ENCODE data around the gene IMMT. TPM values are rescaled to one million over a fixed set of nuclear protein-coding genes. Genes with fewer than 3 reads are reported as not detected.

Gene IMMT
- total and polyA plus RNA-seq, 8 donors: 66.8 to 94.1 (median 82.6) TPM

DNA sequence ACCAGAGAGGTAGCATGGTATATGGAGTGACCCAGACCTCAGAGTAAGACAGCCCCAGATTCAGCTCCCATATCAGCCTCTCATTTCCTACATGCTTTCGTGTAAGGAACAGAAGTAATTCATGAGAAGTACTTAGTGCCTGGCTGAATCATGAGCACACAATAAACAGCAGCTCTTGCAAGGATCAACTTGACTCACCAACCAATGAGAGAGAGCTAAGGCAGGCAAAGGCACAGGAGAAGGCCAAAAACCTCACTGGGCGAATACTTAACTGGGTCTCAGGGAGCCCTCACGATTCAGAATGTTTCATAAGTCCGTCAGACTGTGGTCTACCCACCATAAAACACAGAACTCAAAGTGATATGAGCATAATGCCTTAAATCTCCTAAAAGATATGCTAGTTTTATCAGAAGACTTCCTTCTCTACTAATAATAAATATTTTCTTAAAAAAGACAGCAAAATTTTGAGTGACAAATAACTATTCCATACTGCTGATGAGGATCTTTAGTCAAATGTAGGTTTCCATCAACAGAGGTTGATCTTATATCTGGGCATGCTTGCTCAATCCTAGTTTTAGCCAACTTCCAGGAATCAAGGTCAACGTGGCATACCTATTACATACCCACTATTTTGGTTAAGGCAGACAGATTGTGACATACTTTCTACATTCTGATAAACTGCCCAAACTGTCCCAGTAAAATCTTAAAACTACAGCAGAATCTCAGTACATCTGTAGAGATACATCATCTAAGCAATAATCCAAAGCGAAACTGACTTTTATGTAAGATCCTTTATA is 34.9 kb downstream of the IMMT start:
- no peaks in the 10 kb centered on the region for H3K4me1 ChIP-seq
- no peaks in the 10 kb centered on the region for H3K27me3 ChIP-seq
- intact Hi-C loops (cut with DNase I): no loop called here
- no peak overlapping the region for H3K27ac ChIP-seq
- no peaks in the 10 kb centered on the region for H3K9me3 ChIP-seq
- TF ChIP-seq, protein P1, sequence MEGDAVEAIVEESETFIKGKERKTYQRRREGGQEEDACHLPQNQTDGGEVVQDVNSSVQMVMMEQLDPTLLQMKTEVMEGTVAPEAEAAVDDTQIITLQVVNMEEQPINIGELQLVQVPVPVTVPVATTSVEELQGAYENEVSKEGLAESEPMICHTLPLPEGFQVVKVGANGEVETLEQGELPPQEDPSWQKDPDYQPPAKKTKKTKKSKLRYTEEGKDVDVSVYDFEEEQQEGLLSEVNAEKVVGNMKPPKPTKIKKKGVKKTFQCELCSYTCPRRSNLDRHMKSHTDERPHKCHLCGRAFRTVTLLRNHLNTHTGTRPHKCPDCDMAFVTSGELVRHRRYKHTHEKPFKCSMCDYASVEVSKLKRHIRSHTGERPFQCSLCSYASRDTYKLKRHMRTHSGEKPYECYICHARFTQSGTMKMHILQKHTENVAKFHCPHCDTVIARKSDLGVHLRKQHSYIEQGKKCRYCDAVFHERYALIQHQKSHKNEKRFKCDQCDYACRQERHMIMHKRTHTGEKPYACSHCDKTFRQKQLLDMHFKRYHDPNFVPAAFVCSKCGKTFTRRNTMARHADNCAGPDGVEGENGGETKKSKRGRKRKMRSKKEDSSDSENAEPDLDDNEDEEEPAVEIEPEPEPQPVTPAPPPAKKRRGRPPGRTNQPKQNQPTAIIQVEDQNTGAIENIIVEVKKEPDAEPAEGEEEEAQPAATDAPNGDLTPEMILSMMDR (IDR thresholded peaks at IDR 0.05): no peak
- no peak overlapping the region for H3K4me3 ChIP-seq
- peaks cover 0 to 100% of the 10 kb centered on the region in 2 donors for H3K36me3 ChIP-seq
- DNase-seq (no peak), ATAC-seq (no peak)

DNA sequence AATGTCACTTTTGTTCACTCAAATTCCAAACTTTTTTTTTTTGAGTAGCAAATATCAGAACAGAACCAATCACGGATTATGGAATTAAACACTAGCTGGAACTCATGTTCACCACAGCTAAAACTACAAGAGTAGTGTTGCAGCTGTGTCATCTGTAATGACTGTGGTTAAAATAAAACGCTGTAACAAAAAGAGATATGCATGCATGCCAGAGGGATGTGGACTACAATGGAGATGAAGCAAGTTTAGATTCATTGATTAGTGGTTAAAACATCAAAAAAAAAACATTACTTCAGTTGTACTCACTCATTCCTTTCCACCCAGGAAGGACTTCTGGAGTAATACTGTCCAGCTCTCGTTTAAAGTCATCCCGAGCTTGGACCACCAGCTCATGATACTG is 37.0 kb downstream of the IMMT start:
- Histone ChIP-seq H3K4me1 (no peaks in the 10 kb centered on the region), H3K27me3 (no peaks in the 10 kb centered on the region), H3K9me3 (no peaks in the 10 kb centered on the region), H3K4me3 (no peak overlapping the region), H3K27ac (no peak overlapping the region), H3K36me3 (peaks cover 0 to 95% of the 10 kb centered on the region in 2 donors)
- DNase-seq: no peak
- TF ChIP-seq, protein P1 (IDR thresholded peaks at IDR 0.05): no peak
- intact Hi-C loops (cut with DNase I): no loop called here
- ATAC-seq: no peak

DNA sequence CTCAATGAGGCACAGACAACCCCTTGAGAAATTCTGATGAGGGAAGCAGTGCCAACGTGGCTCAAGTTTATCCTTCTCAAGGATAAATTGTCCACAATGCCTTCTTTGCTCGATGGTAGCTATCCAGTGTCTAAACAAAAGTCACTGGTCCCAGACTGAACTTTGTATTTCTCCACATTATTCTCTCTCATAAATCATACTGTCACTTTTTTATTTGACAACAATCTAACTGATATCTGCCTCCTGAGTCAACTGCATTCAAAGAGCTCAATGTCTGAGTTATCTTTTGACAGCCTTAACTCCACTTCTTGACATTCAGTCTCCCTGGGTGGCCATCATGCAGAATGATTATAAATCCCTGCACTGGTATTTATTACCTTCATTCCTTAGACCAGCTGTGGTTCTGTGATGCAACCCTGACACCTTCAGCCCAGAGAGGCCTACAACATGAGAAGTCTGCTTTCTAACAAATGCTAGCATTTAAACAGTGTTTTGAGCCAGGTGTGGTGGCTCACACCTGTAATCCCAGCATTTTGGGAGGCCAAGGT is 38.2 kb downstream of the IMMT start:
- H3K4me1 ChIP-seq: no peaks in the 10 kb centered on the region
- no peak overlapping the region for H3K27ac ChIP-seq
- no peaks in the 10 kb centered on the region for H3K27me3 ChIP-seq
- DNase-seq (no peak), ATAC-seq (no peak)
- intact Hi-C loops (cut with DNase I): no loop called here
- H3K9me3 ChIP-seq: no peaks in the 10 kb centered on the region
- TF ChIP-seq, protein P1 (IDR thresholded peaks at IDR 0.05): no peak
- peaks cover 0 to 83% of the 10 kb centered on the region in 2 donors for H3K36me3 ChIP-seq
- no peak overlapping the region for H3K4me3 ChIP-seq

DNA sequence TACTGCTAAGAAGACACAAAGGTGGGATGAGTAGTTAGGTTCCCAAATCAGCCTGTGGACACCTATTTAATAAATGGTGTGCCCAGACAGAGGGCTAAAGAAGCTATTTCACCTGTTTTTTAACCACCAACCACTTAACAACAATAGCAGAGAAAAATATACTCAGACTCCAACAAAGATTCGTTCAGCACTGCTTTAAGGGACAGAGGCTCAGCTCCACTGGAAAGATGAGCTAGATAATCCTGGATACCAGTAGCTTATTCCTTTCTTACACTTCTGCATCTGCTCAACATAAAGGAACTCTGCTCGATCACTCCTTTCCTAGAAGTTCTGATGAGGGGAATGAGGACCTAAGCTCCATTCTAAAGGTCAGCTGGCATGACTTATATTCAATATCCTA is 44.8 kb downstream of the IMMT start:
- DNase-seq (no peak), ATAC-seq (no peak)
- H3K36me3 ChIP-seq: peaks cover 0 to 78% of the 10 kb centered on the region in 2 donors
- no peaks in the 10 kb centered on the region for H3K4me1 ChIP-seq
- TF ChIP-seq, protein P1 (IDR thresholded peaks at IDR 0.05): no peak
- H3K27me3 ChIP-seq: no peaks in the 10 kb centered on the region
- H3K4me3 ChIP-seq: no peak overlapping the region
- intact Hi-C loops (cut with DNase I): no loop called here
- H3K27ac ChIP-seq: no peak overlapping the region
- H3K9me3 ChIP-seq: no peaks in the 10 kb centered on the region

DNA sequence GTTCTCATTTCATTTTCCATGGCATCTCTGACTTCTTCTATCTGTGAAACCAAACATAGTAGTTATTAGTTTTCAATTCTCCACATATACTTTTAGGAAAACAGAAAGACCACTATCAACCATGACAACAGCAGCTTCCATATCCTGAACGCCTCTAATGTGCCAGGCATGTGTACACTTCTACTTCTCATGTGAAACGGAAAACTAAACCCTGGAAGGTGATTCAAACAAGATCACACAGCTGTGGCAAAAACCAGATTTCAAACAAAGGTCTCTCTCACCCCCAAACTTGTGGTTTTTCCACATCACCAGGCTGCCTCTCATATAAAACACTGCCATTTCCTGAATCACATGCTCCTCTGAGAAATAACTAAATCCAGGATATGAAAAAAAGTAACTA is 47.5 kb downstream of the IMMT start:
- H3K27ac ChIP-seq: no peak overlapping the region
- H3K4me3 ChIP-seq: no peak overlapping the region
- peaks cover 0 to 4% of the 10 kb centered on the region in 2 donors for H3K4me1 ChIP-seq
- peaks cover 0 to 88% of the 10 kb centered on the region in 2 donors for H3K36me3 ChIP-seq
- DNase-seq (no peak), ATAC-seq (no peak)
- no peaks in the 10 kb centered on the region for H3K9me3 ChIP-seq
- intact Hi-C loops (cut with DNase I): no loop called here
- TF ChIP-seq, protein P1 (IDR thresholded peaks at IDR 0.05): no peak
- no peaks in the 10 kb centered on the region for H3K27me3 ChIP-seq

Measured in left lung (tissue), 10 donors.